Lower lobe of right lung (tissue), 2 donors: ENCODE data around the gene RAB3GAP1. TPM values are rescaled to one million over a fixed set of nuclear protein-coding genes. Genes with fewer than 3 reads are reported as not detected.

Experiments used
- ATAC-seq, 2 donors: fragments of 200-7000 bp; cut with Tn5 transposase; one replicate each; pipeline ENCODE4 v1.9.1; 2020 to 2022; ENCODE audit warnings: mild to moderate bottlenecking in 2 of 2, moderate library complexity in 2 of 2
- DNase-seq: peaks from one replicate; pipeline ENCODE4 v3.0.0-alpha.2; 2020
- H3K27ac ChIP-seq: fragments of 200-600 bp; one replicate; pipeline ENCODE4 v1.8.0; 2022
- H3K27me3 ChIP-seq: fragments of 200-600 bp; one replicate; pipeline ENCODE4 v1.8.0; 2022; ENCODE audit warnings: low read depth
- H3K36me3 ChIP-seq: fragments of 200-600 bp; one replicate; pipeline ENCODE4 v1.8.0; 2022; ENCODE audit warnings: mild to moderate bottlenecking
- H3K4me1 ChIP-seq: fragments of 200-600 bp; one replicate; pipeline ENCODE4 v1.8.0; 2022
- H3K4me3 ChIP-seq: fragments of 200-600 bp; one replicate; pipeline ENCODE4 v1.8.0; 2022; ENCODE audit warnings: mild to moderate bottlenecking
- H3K9me3 ChIP-seq: fragments of 200-600 bp; one replicate; pipeline ENCODE4 v1.8.0; 2022
- intact Hi-C: fragments of 100-400 bp; cut with DNase I; formaldehyde crosslinking; loops from one replicate; pipeline ENCODE4 v1.11.0; 2022
- total RNA-seq: library from RNA; stranded (reverse); fragmentation: NEBNext Ultra II Directional; extraction: Animal tissue kit (Norgen Biotek cat#: 25700); gene quantifications from one replicate; pipeline ENCODE4 v1.2.1, GENCODE V29; 2021
- TF ChIP-seq, protein P1 (sequence below): fragments of 200-600 bp; IDR thresholded peaks from one replicate; pipeline ENCODE4 v1.8.0; 2022; ENCODE audit warnings: antibody characterized with exemption, mild to moderate bottlenecking
- donor health status: DM: no; HTN: yes; CAD: no; lungs with severe emphysema.

The RAB3GAP1 gene
- total RNA-seq, 1 donor from 2014 or later, result 43.5 TPM

DNA sequence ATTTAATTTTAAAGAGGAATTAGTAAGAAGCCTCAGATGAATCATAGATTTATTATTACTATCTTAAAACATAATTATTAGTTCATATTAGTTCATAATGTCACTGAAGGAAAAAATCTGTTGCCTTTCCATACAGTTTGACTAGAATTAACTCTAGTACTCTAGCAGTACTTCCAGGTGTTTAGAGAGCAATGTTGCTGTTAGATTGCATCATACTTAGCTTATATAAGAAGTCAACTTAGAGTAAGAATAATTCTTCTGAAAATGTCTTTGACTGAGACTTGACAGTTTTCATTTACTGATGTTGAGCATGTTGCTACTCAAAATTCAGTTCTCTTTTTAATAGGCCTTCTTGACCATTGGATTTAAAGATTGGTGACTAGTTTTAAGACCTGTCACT, 4.7 kb downstream of the RAB3GAP1 start:
- Histone ChIP-seq H3K9me3 (no peaks in the 10 kb centered on the region), H3K4me3 (no peak overlapping the region), H3K36me3 (peaks cover 18% of the 10 kb centered on the region), H3K4me1 (peaks cover 18% of the 10 kb centered on the region), H3K27ac (no peak overlapping the region), H3K27me3 (no peaks in the 10 kb centered on the region)
- TF ChIP-seq, protein P1, sequence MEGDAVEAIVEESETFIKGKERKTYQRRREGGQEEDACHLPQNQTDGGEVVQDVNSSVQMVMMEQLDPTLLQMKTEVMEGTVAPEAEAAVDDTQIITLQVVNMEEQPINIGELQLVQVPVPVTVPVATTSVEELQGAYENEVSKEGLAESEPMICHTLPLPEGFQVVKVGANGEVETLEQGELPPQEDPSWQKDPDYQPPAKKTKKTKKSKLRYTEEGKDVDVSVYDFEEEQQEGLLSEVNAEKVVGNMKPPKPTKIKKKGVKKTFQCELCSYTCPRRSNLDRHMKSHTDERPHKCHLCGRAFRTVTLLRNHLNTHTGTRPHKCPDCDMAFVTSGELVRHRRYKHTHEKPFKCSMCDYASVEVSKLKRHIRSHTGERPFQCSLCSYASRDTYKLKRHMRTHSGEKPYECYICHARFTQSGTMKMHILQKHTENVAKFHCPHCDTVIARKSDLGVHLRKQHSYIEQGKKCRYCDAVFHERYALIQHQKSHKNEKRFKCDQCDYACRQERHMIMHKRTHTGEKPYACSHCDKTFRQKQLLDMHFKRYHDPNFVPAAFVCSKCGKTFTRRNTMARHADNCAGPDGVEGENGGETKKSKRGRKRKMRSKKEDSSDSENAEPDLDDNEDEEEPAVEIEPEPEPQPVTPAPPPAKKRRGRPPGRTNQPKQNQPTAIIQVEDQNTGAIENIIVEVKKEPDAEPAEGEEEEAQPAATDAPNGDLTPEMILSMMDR, result no peak
- ATAC-seq, result no peak
- intact Hi-C loops, result no loop called here
- DNase-seq, result no peak

DNA sequence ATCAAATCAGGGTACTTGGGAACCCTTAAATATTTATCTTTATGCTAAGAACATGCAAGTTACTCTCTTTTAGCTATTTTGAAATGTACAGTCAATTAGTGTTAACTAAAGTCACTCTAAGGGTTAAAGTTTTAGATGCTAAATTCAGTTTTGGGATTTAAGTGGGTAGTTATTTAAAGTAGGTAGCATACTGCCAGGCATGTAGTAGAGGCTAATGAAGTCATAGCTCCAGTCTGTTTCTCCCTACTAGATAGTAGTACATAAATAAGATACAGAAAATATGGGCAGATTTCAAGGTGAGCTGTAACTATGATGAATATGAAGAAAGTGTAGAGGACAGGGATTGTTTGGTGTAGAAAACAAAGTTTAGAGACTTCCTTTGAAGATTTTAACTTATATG, 7.5 kb downstream of the RAB3GAP1 start:
- DNase-seq (no peak), ATAC-seq (no peak)
- no peaks in the 10 kb centered on the region for H3K4me1 ChIP-seq
- peaks cover 28% of the 10 kb centered on the region for H3K36me3 ChIP-seq
- intact Hi-C loops, result no loop called here
- TF ChIP-seq, protein P1, result no peak
- H3K27me3 ChIP-seq, result no peaks in the 10 kb centered on the region
- H3K27ac ChIP-seq, result no peak overlapping the region
- H3K9me3 ChIP-seq, result no peaks in the 10 kb centered on the region
- no peak overlapping the region for H3K4me3 ChIP-seq

DNA sequence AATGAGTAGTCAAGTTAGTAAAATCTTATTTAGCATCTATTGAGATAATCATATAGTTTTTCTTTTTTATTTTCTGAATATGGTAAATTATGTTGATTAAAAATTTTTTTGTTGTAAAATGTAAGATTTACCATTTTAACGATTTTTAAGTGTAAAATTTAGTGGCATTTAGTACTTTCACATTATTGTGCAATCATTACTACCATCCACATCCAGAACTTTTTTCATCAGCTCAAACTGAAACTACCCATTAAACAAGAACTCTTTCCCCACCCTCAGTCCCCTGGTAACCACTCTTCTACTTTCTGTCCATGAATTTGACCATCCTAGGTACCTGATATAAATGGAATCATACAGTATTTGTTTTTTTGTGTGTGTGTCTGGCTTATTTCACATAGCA, 11.1 kb downstream of the RAB3GAP1 start:
- ATAC-seq (no peak), DNase-seq (no peak)
- intact Hi-C loops, result no loop called here
- Histone ChIP-seq H3K9me3 (no peaks in the 10 kb centered on the region), H3K36me3 (peaks cover 28% of the 10 kb centered on the region), H3K4me3 (no peak overlapping the region), H3K27ac (no peak overlapping the region), H3K27me3 (no peaks in the 10 kb centered on the region), H3K4me1 (no peaks in the 10 kb centered on the region)
- TF ChIP-seq, protein P1, result no peak

DNA sequence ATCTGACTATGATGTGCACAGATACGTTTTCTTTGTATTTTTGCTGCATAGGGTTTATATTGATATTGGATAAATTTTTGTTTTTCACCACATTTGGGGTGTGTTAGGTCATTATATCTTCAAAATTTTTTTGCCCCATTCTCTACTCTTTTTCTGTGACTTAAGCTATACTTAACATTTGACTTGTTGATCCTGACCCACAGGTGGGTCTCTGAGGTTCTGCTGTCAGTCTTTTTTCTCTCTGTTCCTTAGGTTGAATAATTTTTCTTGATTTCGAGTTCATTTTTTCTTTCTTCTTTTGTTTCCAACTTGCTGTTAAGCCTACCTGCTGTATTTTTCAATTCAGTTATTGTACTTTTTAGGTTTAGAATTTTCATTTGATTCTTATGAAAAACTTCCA, 12.1 kb downstream of the RAB3GAP1 start:
- H3K9me3 ChIP-seq, result no peaks in the 10 kb centered on the region
- no peaks in the 10 kb centered on the region for H3K4me1 ChIP-seq
- TF ChIP-seq, protein P1, result no peak
- no peak for ATAC-seq
- H3K27me3 ChIP-seq, result no peaks in the 10 kb centered on the region
- DNase-seq, result no peak
- intact Hi-C loops, result no loop called here
- no peak overlapping the region for H3K4me3 ChIP-seq
- H3K36me3 ChIP-seq, result peaks cover 28% of the 10 kb centered on the region
- H3K27ac ChIP-seq, result no peak overlapping the region

DNA sequence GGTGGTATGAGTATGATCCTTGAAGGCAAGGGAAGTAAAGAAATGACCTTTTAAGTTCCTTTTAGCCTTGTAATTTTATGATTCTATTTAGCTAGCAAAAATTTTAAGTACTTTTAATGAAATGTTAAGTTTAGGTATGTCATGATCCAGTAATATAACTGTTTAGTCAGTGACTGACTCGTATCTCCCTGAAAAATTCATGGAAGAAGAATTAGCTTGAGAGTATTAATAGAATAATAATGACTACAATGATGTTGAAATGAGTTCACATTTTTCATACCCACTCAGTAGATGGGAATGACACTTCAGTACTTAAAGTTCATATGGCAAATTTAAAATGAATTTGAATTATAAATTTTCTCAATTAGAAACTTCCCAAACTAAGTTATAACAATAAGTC, 14.6 kb downstream of the RAB3GAP1 start:
- intact Hi-C loops, result no loop called here
- TF ChIP-seq, protein P1, result no peak
- ATAC-seq, result no peak

More for the DNA sequence above, 14.6 kb downstream of the RAB3GAP1 start:
- no peak for DNase-seq
- Histone ChIP-seq H3K4me3 (no peak overlapping the region), H3K36me3 (peaks cover 11% of the 10 kb centered on the region), H3K27me3 (no peaks in the 10 kb centered on the region), H3K4me1 (no peaks in the 10 kb centered on the region), H3K27ac (no peak overlapping the region), H3K9me3 (no peaks in the 10 kb centered on the region)
